ENCODE measurements around the gene ANKRD44.

DNA sequence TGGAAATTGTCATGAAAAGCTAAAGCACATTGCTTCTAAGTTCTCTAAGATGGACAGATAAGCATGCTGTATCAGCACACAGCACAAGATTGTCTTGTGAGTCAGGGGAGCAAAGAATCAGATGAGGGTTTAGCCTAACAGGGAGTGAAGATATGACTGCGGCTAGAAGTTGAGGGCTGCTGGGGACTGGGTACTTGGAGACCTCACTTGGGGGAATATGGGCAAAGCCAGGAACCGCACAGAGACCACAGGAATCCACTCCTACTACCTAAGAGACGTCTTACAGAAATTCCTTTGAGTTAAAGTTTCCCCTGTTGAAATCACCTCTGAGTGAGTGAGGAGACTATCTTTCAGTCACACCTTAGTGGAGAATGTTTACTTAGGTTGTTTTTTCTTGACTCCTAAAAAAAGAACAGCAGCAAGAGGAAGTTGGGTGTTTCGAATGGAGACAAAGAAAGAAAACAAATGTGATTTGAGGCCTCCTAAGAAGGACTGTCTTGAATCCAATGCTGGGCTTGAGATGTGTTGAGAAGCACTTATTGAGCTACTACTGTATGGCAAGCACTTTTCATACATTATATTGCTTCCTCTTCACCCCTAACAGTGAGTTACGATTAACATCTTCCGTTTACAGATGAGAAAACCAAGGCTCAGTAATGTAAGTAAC is 100.7 kb downstream of the ANKRD44 start:
- TF ChIP-seq, protein P1, sequence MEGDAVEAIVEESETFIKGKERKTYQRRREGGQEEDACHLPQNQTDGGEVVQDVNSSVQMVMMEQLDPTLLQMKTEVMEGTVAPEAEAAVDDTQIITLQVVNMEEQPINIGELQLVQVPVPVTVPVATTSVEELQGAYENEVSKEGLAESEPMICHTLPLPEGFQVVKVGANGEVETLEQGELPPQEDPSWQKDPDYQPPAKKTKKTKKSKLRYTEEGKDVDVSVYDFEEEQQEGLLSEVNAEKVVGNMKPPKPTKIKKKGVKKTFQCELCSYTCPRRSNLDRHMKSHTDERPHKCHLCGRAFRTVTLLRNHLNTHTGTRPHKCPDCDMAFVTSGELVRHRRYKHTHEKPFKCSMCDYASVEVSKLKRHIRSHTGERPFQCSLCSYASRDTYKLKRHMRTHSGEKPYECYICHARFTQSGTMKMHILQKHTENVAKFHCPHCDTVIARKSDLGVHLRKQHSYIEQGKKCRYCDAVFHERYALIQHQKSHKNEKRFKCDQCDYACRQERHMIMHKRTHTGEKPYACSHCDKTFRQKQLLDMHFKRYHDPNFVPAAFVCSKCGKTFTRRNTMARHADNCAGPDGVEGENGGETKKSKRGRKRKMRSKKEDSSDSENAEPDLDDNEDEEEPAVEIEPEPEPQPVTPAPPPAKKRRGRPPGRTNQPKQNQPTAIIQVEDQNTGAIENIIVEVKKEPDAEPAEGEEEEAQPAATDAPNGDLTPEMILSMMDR (IDR thresholded peaks at IDR 0.05; ENCODE audit: low read depth, low read length, poor library complexity, severe bottlenecking): no peak
- no peak for TF ChIP-seq EZH2phosphoT487 (IDR thresholded peaks at IDR 0.05; ENCODE audit: borderline replicate concordance, low read length)

All from DOHH2 (cell line).